NCI-H1105 (cell line): Measurements from ENCODE around the gene CEP97.
"Not testable (repeated sequence)": the region's sequence is repeated elsewhere in the genome, so short reads cannot be mapped to it uniquely, and the experiment has no call there.

Experiments
- DNase-seq: peaks from one replicate; lab custom pipeline; 2025; lab: John Stamatoyannopoulos, UW

Gene CEP97

DNA sequence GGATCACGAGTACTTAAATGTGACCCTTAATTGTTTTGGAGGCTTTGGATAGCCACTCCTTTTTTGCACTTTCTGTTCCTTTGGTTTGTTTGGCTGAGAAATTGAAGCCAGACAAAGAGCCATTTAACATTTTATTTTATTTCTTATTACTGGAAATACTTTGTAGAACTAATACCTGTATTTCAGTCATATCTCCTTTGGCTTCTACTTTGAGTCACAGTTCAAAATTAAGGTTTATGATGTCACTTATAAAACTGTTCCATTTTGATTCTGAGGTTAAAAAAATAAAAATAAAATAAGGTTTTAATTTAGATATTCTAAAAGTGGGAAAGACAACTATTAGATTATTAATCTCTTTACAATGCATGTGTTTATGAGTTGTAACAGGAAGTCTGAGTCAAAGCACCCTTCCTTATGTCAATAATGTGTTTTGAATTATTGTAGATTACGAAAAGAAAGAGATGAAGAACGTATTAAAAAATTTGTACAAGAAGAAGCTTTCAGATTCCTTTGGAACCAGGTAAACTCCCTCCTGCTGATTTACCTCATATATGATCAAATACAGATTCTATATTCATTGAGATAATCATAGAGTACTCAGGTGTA lies 37.7 kb downstream of the CEP97 start:
- DNase-seq = no peak

DNA sequence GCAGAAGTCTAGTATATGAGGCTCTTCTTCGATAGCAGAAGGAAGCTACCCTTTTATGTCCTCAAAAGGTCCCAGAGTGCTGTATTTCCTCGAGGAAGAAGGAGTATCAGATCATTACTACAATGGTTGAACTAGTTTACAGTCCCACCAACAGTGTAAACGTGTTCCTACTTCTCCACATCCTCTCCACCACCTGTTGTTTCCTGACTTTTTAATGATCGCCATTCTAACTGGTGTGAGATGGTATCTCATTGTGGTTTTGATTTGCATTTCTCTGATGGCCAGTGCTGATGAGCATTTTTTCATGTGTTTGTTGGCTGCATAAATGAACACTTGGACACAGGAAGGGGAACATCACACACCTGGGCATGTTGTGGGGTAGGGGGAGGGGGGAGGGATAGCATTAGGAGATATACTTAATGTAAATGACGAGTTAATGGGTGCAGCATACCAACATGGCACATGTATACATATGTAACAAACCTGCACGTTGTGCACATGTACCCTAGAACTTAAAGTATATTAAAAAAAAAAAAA lies 53.4 kb downstream of the CEP97 start:
- not testable (repeated sequence) for DNase-seq

DNA sequence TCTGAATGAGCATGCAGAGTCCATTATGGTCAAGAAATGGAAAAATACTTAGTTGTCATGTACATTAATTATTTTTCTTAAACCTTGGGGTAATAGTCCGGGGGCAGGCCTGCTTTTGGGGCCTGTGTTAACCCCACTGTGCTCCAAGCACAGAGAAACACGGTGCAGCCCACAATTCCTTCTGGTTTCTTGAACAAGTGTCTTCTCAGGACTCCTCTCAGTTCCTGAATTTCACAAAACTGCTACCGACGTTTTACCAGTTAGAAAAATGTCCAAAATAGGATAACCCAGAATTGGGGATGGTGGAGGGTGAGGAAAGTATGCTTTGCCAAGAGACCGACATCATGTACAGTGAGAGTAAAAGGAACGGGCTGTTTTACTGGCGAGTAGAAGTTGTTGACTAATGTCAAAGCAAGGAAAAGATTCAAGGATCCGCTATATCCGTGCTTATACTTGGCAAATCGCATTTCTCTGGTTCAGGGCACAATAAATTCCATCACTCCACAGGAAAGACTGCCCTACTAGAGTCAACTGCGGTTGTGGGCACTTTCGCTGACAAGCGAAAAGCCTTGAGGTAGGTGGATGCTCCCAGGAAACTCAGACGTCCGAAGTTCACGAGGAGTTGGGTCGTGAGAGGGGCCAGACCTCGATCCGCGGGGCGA lies 54.1 kb downstream of the CEP97 start:
- DNase-seq = no peak

DNA sequence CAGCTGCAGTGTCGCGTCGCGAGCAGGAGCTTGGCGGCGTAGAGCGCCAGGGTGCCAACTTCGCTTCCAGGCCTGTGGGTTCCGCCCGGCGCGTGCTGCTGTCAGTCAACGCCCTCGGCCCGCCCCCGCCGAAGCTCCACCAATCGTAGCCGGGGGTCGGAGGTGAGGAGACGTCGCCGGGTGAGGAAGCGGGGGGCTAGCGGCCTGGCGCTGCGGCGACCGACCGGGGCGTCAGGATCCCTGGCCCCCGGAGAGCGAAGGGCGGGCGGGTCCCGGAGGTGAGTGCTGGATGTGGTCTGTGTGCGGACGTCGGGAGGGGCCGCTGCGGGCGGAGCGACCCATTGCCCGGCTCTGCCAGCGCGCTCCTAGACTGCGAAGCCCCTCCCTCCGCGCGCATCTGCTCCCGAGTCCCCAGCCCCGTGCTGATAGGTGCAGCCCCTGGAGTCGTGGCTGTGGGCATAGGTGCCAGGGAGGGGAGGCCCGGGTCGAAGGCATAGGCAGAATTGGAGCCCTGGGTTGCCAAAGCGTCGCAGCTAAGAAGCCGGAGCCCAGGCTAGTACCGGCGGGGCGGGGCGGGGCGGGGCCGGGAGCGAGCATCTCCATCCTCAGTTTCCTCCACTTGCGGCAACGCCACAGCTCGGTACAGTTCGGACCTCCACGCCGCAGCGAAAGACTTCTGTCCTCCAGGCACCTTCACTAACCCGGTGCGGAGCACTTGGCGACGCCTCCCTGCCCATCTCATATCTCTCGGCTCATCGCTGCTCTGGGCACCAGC lies 54.8 kb downstream of the CEP97 start, which contains the start of gene NXPE3:
Gene NXPE3, plus strand, starts transcription at position 165 of the 775 bp plus-strand sequence. CDS start 6,386 bp downstream, outside the sequence.
- peak; percentile 87 for DNase-seq

DNA sequence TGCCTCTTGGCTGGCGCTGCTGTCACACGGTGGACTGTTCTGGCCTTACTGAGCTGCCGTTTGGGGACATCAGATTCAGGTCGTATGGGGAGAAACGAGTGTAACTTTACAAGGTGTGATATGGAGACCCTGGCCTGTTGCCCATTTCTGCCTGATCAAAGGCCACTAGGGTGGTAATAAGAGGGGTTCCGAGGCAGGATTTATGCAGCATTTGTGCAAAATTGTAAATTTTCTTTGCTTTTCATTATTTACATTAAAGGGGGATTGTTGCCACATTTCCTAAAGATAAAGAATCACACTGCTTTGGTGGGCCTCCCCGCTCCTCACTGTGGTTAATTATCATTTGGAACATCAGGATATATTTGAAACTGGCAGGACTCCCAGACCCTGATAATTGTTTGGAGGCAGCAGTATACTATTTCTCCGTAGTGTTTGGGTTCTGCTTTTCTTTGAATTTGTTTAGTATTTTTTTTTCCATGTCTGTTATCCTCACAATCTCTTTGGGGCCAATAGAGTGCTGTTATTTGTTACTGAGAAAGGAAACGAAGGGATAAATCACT lies 55.5 kb downstream of the CEP97 start:
- DNase-seq = peak; percentile 50

DNA sequence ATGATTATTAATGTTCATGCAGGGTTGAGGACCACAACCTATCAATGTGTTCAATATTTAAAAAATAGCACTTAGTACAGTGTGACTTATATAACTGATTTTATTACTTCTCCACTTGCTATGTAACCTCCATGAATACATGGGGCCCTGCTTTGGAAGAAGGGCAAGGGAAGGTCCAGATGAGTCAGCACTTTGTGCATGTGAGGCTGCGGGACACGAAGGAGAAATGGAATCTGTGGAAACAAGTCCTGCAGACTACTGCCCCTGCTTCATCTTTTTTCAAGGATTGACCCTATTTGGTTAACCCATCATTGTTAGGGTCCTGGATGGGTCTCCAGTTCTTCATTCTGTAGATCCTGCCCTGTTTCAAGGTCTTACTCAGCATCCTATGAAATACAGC lies 56.2 kb downstream of the CEP97 start:
- no peak for DNase-seq

DNA sequence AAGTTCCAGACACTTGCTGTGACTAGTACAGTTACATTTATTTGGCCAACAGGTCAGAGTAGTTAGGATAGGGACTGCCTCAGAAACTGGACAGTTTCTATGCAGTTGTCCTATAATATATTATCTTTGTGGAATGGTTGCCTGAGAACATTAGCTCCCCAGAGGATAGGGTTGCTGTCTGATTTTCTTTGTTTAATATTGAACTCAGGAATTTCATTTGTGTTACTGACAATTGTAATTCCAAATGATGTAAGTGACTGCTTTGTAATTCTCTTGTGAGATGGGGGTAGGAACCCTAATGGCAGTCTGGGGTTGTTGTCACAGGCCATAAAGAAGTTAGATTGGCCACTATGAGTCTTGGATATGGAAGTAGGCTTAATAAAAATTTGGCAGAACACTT lies 56.8 kb downstream of the CEP97 start:
- no peak for DNase-seq

DNA sequence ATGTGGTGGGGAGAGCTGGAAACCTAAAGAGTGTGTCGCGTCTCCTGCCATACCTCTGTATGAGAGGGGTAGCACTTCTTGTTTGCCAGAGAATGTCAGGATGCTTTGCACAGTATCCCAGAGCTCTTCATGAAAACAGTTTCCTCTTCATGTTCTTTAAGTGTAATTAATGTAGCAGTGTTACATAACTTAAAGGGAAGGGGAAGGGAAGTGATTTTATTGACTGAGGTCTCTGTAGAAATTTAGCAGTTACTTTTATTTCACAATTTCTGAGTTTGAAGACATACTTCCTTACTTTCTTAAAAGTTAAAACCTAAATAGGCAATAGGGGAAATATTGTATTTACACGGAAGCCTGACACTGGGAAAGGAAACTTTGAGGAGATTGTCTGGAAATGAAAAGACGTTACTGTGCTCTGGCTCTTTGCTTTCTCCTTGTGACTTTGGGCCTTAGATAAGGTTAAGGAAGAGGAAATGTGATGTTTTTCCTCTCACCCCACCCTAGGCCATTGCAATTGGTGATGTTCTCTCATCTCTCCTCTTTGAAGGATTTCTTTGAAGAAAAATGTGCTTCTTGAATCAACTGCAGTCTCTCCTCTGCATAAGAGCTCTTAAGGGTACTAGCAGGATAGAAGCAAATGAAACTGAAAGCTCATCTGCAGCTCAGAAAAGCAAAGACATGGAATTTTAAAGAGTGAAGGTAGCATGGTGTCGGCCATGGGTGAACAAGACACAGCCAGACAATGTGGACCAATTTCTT lies 60.6 kb downstream of the CEP97 start:
- DNase-seq = no peak

DNA sequence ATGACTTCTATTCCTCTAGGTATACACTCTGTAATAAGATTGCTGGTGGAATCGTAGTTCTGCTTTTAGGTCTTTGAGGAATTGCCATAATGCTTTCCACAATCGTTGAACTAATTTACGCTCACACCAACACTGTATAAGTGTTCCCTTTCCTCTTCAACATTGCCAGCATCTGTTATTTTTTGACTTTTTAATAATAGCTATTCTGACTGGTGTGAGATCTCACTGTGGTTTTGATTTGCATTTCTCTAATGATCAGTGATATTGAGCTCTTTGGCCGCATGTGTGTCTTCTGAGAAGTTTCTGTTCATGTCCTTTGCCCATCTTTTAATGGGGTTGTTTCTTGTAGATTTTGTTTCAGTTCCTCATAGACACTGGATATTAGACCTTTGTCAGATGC lies 67.4 kb downstream of the CEP97 start:
- DNase-seq = no peak

DNA sequence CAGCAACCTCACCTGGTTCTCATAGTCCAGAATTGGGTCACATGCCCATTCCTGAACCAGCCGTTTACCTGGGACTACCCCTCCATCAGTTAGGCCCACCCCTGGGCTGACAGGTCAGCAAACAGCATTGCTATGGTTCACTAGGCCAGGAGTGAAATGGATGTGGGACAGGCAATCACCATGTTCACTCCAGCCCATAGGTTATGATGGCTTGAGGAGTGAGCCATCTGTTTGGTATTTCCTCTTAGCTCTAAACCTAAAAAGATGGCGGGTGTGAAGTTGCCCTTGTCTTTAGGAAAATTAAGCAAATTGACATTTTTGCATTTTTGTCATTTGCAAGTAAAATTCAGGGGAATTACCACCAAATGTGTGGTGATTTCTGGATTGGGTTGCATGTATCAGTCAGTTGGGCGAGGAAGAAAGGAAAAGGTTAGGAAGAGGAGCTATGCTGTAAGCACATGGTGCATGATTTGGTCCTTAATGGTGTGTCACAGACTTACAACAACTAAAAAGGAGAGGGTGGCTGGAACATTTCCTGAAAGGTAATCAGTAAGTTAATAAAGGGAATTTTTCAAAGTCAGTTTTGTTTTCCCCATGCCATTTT lies 71.8 kb downstream of the CEP97 start:
- DNase-seq = no peak

DNA sequence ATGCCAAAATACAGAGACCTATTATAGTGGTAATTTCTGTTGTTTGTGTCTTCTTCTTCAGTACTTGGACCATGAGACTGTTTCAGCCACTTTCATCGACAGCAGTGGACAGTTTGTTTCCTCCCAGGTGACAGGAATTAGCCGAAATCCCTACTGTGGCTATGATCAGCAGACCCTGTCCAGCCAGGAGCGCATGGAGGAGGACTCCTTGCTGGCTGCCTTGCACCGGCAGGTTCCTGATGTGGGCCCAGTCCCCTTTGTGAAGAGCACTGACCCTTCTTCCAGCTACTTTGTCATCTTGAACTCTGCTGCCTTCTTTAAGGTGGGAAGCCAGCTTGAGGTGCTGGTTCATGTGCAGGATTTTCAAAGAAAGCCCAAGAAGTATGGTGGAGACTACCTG lies 76.8 kb downstream of the CEP97 start:
- DNase-seq = no peak

DNA sequence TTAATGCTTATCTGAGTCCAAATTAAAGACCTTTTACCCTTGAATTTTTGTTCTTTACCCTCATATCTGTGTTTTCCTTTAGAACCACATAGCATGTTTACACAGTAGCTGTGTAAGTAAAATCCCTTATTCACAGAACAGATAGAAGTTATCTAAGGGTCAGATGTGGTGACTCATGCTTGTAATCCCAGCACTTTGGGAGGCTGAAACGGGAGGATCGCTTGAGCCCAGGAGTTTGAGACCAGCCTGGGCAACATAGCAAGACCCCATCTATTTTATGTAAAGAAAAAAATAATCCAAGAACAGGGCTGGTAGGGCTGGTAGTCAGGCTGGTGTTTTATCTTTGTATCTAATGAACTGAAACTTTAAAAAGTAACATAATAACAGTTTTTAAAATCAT lies 77.8 kb downstream of the CEP97 start:
- DNase-seq = no peak

DNA sequence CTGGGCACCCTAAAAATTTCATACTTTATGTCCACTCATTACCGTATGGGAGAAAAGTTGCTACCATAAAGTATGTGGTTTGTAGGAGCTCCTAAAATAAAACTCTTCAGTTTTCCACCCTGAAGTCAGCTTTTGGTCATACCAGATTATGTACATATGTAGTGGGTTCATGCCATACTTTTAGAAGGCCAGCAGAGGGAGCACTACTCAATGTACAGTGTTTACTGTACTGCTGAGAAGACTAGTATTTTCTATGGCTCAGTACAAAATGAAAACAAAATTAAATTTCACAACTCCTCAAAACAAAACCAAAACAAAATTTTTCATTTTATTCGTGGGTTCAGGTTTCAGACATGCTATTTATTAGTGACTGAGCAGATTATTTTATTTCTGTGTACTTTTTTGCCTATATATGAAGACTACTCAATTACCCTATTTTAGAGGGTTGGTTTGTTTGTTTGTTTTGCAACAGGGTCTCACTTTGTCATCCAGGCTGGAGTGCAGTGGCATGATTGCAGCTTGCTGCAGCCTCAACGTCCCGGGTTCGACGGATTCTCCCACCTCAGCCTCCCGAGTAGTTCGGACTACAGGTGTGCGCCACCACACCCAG lies 78.9 kb downstream of the CEP97 start:
- peak; percentile 36 for DNase-seq

DNA sequence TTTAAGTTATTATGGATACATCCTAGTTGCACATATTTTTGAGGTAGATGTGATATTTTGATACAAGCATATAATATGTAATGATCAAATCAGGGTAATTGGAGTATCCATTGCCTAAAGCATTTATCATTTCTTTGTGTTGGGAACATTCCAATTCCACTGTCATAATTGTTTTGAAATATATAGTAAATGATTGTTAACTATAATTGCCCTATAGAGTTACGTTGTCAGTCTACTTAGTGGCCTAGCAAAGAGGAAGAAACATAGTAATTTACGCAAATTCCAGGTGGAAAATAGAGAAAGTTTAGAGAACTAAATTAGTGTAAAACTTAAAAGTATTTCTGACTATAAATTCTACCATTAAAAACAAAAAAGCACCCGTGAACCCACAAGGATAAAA lies 79.5 kb downstream of the CEP97 start:
- DNase-seq = no peak

DNA sequence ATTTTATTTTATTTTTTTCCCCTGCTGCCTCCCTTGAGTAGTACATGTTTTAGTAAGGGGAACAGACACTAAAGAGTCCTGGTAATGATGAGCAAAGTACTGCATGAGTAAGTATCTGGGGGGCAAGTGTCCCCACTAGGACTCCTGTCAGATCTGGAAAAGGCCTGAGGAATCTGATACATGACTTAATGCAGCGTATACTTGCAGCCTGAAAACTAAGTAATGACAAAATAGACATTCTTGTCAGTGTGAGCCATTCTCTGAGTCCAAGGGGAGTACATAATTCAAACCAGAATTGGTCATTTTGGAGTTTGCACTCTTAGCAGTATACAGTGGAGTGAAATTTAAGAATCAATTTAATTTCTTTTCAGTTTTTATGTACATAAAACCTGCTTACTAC lies 82.1 kb downstream of the CEP97 start:
- DNase-seq = no peak

DNA sequence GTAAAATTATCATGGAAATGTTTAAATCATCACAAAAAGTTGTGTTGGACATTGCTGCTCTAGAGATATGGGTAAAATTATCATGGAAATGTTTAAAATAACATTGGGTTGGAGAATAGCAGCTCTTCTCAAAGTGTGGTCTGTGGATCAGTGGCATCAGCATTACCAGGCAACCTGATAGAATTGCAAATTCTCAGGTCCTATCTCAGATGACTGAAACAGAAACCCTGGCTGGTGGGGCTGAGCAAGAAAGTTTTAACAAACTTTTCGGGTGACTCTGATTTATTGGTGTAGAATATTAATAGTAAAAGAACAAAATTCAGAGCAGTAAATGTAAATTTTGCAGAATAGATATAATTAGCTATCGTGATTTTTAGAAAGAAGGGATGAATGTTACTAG lies 83.5 kb downstream of the CEP97 start:
- no peak for DNase-seq

DNA sequence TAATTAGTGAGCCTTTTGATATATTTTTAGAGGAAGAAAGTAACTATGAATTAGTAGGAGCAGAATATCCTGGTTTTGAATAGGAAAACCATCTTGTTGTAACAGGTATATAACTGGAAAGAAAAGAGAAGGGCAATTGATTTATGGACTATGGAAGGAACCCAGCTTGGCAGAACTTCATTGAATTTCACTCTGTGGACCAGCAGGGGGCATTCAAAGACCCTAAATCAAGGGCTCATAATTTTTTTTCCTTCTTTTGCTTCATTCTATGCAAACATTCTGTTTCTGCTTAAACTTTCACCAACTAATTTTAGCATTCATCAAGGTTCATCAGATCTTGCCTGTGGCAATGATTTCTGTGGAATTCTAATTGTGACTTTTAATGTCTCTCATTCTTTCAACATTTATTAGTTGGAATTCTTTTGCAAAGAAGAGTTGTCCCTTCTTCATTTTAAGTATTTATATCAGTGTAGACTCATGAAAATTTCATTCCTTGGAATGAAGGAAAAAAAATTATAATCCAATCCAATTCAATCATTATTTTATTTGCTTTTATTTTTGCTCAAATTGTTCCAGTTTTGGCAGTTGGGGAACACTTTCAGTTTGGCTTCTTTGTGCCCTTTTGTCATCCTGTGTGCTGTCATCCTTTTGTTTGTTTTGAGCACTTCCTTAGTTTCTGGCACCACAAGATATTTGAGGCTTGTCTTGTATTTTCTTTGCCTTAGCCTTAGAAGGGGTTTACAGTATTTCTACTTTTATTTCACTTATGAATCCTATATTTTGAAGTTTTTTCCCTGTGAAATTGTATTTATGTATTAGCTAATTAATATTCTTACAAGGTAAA lies 85.0 kb downstream of the CEP97 start:
- no peak for DNase-seq

DNA sequence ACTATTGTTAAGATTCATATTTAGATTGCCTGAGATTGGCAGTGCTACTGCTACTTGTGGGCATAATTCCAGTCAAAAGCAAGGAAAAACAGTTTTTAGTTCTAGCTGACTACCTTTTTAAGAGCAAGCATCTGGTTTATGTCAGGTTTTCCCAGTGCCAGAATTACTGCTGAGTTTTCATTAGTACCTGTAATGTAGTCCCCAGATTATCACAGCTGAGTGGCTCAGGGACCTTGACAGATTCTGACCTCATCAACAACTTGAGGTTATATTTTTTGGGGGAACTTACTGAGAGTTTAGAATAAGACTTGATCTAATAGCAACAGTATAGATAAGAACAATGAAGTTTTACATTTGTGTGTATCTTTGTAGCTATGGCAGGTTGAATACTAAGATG lies 85.6 kb downstream of the CEP97 start:
- no peak for DNase-seq

DNA sequence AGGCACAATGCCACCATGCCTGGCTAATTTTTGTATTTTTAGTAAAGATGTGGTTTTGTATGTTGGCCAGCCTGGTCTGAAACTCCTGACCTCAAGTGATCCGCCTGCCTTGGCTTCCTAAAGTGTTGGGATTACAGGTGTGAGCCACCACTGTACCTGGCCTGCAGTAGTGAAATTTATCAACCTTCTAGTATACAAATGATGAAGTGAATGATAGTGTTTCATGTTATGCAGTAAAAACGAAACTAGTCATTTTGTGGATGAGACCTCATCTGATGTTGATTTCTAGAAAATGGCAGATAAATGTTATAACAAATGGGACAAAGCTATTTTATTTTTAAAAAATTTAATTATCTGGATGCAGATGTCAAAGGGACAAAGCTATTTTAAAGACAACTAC lies 87.5 kb downstream of the CEP97 start:
- DNase-seq = no peak

DNA sequence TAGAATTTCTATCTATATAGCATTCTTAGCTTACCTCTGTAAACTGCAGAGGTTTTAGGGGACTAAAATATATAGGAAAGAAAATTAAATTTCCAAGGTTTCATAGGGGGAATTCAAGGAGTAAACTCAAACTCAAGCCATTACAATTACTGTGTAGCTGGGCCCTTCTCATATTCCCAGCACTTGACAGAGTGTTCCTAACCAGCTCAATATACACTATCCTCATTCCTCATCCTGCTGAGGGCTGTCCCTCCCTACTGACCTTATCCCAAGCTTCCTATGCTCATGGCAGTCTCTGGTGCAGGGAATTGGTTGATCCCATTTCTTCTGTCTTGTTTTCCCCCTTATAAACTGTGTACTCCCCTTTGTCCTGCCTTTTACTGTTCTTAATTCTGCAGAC lies 88.5 kb downstream of the CEP97 start:
- no peak for DNase-seq
